Mesenteric fat pad (tissue), 1 donor: ENCODE data around the gene SBF2. TPM values are rescaled to one million over a fixed set of nuclear protein-coding genes. Genes with fewer than 3 reads are reported as not detected.
"Not testable (repeated sequence)": the region's sequence is repeated elsewhere in the genome, so short reads cannot be mapped to it uniquely, and the experiment has no call there.

ENCODE experiments used
- DNase-seq: peaks from one replicate; pipeline ENCODE4 v3.0.0-alpha.2; 2020; ENCODE audit warnings: low spot score
- total RNA-seq: library from RNA; stranded (reverse); fragmentation: NEBNext Ultra II Directional; extraction: Animal tissue kit (Norgen Biotek cat#: 25700); gene quantifications from one replicate; pipeline ENCODE4 v1.2.1, GENCODE V29; 2021
- donor health status: DM: yes; HTN: yes; CAD: no.

SBF2 gene
- total RNA-seq, 1 donor from 2014 or later: 99.7 TPM

DNA sequence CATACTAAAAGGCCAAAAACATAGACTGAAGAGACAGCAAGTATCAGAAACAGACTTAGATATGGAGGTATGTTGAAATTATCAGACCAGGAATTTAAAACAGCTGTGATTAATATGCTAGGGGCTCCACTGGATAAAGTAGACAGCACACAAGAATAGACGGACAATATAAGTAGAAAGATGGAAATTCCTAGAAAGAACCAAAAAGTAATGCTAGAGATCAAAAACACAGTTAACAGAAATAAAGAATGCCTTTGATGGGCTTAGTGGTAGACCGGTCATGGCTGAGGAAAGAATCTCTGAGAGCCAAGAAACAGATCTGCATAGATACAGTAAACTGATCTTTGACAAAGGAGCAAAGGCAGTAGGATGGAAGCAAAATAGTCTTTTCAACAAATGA, 380.0 kb downstream of the SBF2 start:
- DNase-seq: no peak

DNA sequence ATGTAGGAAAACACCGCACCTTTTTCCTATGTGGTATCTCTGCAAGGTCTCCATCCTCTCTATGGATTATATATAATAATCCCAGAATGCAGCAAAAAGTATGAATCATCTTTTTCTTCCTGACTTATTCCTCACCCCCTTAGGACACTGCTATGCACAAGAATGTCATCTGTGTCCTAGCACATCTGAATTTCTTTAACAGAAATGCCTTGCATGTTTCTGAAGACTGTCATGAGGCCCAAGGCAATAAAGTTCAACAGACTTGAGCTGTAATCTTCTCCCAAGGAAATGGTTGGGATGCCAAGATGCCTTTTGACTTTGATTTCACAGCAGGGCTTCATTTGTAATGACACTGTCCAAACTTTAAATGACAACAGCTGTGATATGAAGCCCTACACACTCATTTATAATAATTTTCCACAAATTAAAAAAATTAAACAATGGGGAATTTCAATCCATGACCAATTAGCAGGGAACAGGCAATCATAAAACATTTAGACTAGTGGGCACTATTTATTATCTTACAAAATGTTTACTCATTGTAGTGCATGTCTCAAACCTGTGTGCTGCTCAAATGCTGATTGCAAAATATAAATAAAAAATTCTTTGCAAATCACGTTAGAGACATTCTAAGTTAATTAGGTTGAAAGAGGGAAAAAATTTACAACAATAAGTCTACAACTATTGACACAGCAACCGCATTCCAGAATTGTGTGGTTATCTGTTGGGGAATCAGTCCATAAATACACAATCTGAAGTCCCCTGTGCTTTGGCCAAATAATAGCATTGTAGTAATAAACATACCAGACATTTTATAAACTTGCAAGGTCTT, 387.8 kb downstream of the SBF2 start:
- DNase-seq: no peak

DNA sequence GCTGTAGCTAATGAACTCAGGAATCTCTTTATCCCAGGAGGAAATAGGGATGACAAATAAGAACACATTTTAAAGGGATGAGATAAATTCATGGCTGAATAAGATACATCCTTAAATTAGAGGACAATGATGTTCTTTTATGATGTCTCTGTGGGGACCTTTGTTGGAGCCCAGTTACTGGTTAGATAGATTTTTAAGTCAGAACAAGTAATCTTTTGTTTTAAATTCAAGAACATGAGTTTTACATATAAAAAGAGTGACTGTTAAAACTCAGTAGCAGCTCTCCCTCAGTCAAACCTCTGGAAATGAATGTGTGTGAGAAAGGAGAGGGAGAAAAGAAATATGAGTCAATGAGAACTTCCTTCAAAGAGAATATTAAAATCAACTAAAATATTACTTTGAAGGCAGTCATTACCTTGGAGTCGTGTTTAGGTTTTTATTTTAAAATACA, 388.5 kb downstream of the SBF2 start:
- DNase-seq: no peak

DNA sequence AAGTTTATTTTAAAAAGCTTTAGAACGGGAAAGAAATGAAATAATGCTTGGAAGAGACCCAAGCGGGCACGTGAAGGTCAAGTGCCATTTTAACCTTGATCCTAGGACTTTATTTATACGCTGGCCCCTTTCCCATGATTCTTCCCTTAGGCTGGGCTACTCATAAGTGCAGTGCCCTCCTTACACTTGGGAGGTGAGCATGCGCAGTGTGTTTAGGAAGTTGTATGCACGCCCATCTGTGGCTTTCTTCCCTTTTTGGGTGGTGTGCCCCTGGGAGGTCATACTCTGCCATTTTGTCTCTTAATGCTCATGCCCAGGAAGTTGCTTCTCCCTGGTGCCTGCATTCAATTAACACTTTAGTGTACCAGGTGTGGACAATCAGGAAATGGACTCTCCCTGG, 390.4 kb downstream of the SBF2 start:
- DNase-seq: no peak

DNA sequence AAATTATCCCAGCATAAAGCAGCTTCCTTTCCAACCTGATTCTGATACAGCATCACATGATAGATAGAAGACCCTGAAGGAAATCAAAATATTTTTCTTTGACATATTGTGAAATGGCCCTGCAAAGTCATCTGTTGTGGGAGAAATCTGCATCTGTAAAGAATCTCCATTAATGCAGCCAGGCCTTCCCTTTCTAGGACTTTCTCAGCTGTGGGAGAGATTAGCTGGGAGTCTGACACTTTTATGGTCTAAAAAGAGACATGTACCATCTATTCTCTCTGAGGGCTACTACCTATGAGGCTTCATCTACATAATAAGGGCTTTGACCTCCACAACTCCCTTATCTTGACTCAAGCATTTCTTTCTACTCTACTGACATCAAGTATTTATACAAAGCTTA, 392.1 kb downstream of the SBF2 start:
- DNase-seq: no peak

DNA sequence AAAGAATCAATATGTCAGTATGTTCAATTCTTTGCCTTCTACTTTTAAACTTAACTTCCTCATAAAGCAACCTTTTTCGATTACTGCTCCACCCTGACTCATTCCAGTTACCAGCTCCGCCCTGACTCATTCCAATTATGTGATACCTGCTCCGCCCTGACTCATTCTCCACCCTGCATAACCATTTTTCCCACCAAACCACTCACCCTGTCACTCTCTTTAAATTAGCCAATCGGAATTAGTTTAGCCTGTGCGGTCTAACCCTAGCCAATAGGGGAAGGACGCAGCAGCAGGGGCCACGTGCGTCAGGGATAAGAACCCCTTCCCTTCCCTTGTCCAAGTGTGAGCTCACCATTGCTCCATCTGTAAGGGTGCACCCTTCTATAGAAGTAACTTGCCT, 393.8 kb downstream of the SBF2 start:
- not testable (repeated sequence) for DNase-seq

DNA sequence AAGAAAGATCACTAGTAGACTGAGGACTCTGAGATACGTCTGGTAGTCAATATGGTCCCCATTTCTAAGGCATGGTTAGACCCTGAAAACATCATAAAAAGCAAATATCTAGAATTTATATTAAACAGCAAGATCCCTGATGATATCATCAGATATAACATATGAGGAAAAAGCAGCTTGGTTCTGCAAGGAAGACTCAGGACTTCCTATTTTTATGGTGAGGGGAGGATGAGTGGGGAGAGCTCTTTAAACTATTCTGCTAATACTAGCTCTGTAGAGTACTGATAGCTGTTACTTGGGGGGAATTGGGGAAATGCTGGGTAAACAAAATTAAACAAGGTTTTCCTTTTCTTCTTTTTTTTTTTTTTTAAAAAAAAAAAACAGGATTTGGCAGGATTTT, 394.3 kb downstream of the SBF2 start:
- DNase-seq: no peak

DNA sequence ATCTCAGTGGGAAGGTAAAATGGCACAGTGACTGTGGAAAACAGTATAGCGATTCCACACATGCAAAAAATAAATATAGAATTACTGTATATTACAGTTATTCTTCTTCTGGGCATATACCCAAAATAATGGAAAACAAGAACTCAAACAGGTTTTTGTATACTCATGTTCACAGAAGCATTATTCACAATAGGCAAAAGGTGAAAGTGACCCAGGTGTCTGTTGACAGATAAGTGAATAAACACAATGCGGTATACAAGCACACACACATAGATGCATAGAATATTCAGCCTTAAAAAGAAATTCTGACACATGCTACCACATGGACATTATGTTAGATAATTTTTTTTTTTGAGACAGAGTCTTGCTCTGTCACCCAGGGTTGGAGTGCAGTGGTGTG, 397.1 kb downstream of the SBF2 start:
- DNase-seq: no peak

DNA sequence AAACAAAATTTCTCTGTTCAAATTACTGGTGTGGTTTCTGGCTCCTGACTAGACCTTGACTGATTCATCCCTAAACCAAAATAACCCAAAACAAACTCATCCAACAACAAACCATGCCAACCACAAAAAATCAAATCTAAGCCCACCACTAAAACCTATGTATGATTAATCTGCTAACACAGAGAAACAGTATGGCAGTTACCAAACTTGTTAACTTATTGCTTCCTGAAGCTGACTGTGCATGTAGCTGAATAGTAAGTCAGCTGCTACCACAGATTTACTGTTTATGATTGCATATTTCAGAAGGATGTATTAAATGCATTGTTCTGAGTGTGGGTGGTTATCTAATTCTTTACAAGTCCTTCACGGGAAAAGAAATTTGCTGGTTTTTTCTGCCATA, 399.0 kb downstream of the SBF2 start:
- DNase-seq: no peak

DNA sequence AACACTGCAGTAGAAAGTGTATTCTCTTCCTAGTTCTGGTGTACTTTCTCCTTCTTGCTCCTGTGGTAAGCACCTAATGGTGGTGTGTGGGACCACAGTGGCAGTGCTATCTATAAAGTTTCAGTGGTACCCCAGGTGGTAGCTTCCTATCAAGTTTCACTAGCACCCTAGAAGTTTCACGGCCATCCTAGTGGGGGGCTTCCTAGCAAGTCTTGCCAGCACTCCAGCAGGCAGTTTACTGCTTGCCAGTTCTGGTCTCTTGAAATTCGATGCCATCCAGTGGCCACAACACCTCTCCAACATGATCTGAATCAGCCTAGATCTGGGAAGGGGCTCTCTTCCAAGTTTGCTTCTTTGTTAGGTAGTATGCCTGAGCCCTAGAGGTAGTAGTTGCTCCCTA, 400.5 kb downstream of the SBF2 start:
- DNase-seq: no peak

DNA sequence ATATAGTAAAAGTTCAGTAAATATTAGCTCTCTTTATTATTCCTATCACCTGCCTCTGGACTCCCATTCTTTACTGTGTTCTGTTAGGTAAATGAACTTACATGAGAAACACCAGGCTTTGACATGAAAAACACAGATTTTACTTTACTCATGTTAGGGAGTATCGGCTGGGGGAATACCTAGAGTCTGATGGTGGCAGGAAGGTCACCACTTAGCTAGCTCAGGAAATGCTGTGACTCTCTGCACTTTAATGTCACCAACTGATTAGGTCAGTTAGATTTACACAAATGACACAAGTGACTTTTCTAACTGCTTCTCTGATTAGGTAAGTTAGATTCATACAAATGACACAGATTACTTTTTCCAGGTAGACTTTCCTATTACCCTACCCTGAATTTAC, 405.1 kb downstream of the SBF2 start:
- DNase-seq: no peak

DNA sequence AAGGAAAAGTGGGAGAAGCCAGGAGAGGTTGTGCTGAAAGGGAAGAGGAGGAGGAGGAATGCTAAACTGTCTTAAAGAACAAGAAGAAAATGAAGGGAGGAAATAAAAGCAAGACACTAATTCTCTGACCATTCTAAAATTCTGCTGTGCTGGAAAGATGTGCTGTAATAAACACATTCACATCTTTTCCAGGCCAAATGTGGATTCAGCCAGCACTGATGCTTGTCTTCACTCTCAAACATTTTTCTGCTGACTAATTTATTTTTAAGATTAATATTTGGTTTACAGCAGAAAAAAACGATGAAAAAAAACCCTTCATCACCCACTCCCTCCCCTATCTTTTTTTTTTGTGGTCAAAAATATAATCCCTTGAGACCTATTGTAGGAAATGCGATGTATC, 406.5 kb downstream of the SBF2 start:
- no peak for DNase-seq

DNA sequence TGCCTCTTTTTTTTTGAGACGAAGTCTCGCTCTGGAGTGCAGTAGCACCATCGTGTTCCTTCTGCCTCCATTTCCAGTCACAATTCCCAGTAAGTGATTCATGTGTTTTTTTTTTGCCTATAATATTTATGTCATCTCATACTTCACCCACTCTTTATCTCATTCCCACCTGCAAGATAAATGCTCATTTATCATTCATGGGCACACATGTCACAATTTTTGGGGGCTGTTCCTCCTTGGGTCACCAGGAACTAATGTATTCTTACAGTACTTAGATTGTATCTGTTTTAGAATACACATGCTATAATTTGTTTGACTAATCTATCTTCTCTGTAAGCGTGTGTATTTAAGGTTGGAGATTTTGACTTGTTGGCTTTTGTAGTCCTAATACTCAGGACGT, 407.4 kb downstream of the SBF2 start:
- DNase-seq: no peak

DNA sequence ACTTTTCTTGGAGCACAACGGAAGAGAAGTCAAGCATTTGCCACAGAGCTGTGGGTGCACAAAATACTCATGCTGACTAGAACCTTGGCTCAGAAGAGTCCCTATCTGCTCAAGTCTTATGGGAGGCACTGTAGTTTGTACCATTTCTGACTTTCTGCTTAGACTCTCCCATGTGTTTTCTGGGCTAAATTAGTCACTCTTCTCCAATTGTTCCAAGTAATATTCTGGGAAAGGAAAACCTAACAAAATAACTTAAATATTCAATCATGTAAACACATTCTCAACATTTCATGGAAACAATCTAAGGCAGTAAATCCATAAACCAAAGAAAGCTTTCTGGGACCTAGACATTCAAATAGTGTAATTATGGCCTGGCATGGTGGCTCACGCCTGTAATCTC, 409.4 kb downstream of the SBF2 start:
- no peak for DNase-seq

DNA sequence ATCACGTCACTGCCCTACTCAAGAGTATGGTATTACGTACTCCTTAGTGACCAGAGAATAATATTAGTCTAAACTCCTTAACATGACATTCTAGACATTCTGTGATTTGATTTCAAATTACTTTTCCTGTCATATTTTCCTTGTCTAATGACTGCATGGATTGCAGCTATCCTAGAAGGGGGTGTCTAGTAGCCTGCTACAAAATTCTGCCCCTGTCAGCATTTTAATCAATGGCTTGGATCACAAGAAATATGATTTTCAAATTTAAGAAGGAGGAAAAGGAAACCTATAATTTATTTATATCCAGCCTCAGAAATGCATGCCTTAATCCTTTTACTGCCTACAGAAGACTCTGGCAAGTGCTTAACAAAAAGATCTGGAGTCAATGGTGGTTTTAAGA, 413.4 kb downstream of the SBF2 start:
- DNase-seq: no peak

DNA sequence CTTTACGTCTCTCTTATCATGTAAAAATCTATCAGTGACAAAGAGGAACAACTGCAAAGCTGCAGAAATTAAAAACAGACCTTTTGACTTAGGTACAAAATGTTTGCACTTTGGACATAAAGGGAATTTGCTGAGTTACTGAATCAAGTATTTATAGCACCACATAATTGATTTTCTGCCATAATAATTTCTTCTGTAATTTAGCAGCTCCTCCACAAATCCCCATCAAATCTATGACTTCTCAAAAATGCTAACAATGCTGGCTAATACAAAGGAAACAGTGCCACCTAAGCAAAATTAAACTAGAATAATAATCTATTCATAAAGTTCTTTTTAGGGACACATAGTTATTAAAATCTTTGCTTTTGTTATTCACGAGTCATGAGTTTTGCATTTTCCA, 415.1 kb downstream of the SBF2 start:
- DNase-seq: no peak

DNA sequence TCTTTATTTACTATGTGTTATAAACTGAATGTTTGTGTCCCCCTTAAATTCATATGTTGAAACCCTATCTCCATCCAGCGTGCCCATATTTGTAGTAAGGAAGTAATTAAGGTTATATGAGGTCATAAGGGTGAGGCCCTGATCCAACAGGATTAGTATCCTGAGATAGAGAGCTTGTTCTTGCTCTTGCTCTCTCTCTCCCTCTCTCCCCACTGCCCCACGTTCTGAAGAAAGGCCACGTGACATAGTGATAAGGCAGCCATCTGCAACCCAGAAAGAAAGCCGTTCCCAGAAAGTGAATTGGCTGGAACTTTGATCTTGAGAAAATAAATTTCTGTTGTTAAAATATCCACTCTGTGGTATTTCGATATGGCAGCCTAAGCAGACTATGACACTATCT, 417.7 kb downstream of the SBF2 start:
- DNase-seq: no peak

DNA sequence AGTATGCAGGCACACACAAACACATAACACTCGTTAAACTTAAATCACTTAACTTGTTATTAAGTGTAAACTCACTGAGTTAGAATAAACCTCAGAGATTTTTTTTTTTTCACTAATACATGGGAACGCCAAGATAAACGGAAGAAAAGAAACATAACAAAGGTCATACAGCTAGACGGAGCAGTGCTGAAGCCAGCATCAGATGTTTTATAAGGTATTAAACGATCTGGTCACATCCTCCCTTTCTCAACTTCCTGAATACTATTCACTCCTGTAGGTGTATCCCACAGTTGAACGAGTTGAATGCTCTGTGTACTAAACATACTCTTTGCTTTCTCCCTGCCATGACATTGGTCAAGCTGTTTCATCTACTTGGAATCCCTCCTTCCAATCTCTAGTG, 418.2 kb downstream of the SBF2 start:
- no peak for DNase-seq

DNA sequence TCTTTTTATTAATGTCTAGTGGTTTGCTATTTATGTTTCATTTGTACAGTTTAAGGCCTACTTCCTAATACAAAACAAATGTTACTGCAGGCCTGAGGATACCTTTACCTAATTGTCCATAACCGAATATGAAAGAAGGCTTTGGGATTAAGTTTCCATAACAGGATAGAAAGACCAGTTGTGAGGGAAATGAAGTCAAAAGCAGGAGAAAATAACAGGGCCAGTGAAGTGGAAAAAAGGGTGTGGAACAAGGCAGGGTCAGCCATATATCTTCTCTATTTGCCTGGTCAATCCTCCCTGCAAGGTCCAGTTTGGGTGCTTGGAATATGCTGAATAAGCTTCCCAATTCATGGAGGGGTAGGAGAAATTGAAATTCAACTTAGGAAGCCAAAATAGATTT, 418.6 kb downstream of the SBF2 start:
- no peak for DNase-seq

DNA sequence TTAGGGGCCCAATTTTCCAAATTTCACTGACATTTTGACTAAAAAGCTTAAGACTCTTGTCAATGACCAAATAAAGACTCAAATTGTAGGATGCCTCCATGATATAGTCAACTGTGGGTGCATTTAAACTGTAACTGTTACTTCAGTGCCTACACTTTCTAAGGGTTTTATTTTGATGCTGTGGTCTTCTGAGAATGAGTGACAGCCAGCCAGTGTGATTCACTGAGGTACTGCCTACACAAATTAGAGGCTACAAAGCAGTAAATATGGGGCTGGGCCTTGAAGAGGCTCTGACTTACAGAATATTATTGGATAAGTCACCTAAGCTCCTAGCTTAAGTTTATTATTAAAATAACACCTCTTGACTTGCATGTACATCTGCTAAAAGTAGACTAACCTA, 419.6 kb downstream of the SBF2 start:
- DNase-seq: no peak

DNA sequence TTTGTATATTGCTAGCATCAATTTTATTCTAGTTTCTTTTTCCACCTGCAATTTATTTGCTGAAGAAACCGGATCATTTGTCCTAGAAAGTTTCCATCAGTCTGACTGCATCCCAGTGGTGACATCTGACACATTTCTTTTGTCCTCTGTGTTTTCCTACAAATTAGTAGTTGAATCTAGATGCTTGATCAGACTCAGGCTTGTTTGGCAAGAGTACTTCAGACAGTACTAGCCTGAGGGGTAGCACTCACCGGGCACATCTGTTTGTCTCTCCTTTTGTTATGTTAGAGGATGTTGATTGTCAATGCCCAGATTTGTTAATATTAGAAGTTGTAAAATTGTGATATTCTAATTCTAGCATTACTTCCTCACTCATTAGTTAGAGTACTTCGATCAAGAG, 425.4 kb downstream of the SBF2 start:
- DNase-seq: no peak

DNA sequence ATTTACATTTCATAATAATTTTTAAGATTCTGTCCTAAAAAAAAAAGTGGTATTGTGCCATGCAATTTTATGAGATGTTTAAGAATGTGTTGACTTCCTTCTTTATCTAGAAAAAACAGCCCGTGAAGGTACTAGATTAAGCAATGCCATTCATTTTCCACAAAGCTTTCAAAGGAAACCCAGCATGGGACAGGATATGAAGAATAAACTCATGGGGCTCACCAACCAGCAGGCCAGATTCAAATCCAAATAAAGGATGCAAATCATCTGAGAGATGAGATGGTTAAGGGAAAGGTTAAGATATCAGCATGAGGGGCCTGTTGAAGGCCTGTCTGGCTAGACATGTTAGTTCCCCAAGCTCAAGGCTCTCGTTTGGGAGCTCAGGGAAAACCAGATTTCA, 431.0 kb downstream of the SBF2 start:
- DNase-seq: no peak

DNA sequence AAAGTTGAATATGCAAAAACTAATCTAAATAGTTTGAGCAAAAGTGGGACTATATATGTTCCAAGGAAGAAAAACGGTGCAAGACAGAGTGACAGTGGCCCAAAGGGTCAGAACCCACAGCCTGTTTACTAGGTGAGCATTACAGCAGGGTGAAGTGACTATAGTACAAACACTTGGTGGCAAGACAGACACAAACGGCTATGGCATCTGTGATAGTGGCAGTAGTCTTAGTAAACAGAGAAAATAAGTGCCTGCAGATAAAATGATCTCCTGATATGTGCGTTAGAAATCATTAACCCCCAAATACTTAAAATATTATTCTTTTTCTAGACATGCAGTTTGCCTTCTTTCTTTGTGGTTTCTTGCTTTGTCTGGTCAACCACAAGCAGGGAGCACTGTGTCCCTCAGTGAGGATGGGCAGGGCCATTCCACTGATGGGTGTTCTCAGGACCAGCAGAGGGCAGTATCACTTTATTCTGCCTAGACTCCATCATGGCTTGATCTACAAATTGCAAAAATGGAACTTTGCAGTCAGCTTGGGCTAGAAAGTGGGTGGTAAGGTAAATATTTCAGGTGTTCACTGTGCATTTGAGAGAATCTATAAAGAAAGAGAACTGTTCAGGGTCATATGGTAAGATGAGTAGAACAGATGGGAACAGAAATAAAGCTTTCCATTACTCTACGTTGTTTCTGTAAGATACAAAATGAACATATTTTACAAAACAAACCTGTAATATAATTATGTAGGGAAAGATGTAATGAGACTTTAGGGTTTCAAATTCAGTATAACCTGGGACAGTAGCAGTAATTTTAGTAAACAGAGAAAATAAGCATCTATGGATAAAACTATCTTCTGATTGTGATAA, 431.9 kb downstream of the SBF2 start:
- DNase-seq: no peak
